Natural killer cell treated with Interleukin-12 subunit alpha and Interleukin-12 subunit beta and Interleukin-15 and Interleukin-18, amount 100 ng/mL, for 72 hours (primary cell): ENCODE measurements around the gene CFHR4. TPM values are rescaled to one million over a fixed set of nuclear protein-coding genes. Genes with fewer than 3 reads are reported as not detected.

ENCODE experiments used
- total RNA-seq, 2 donors: library from RNA; stranded (reverse); gene quantifications; one replicate each; pipeline ENCODE4 v1.2.3, GENCODE V29; 2022

The CFHR4 gene
- total RNA-seq, 2 donors from 2014 or later, result not detected

Other genes starting within 250 kb of the CFHR4 start
- 1 to 10 TPM; 8.8 to 9.4 TPM for gene CFH, start 236.0 kb upstream of the CFHR4 start, total RNA-seq
- not detected for gene CFHR3, start 113.2 kb upstream of the CFHR4 start, total RNA-seq
- gene CFHR1, start 68.3 kb upstream of the CFHR4 start, total RNA-seq, result not detected
- not detected for gene CFHR2, start 55.7 kb downstream of the CFHR4 start, total RNA-seq
- not detected for gene CFHR5, start 89.5 kb downstream of the CFHR4 start, total RNA-seq
- gene F13B, start 179.2 kb downstream of the CFHR4 start, total RNA-seq, result not detected